GM13976 (cell line): Measurements from ENCODE around the gene CCDC183.

Experiments used
- DNase-seq: peaks from one replicate; pipeline ENCODE4 v3.0.0; 2012; ENCODE audit warnings: low spot score
- CTCF ChIP-seq: IDR thresholded peaks from 2 replicates; pipeline ENCODE4 v1.5.1; 2012; ENCODE audit warnings: borderline replicate concordance, mild to moderate bottlenecking; ENCODE audit not compliant: insufficient read depth; ENCODE audit errors: extremely low read depth, missing control alignments, control extremely low read depth
- in situ Hi-C: fragments of 300-500 bp; cut with MboI; formaldehyde crosslinking; loops from one replicate; pipeline ENCODE4 v1.12.0; 2022; ENCODE audit warnings: low sequenced_read_pairs, mixed read lengths, inconsistent platforms; ENCODE audit not compliant: unreplicated experiment

The CCDC183 gene

GRCh38 chr9:136820971-136821825 is 25.1 kb downstream of the CCDC183 start:
- DNase-seq, result no peak
- in situ Hi-C loops, result no loop called here
- no peak for TF ChIP-seq CTCF

GRCh38 chr9:136821826-136822544 is 25.8 kb downstream of the CCDC183 start:
- TF ChIP-seq CTCF, result no peak
- DNase-seq, result no peak
- in situ Hi-C loops, result no loop called here

GRCh38 chr9:136823136-136824046 is 27.3 kb downstream of the CCDC183 start:
- DNase-seq, result no peak
- TF ChIP-seq CTCF, result no peak
- in situ Hi-C loops, result no loop called here

- in situ Hi-C loops, result no loop called here
Measured at GRCh38 chr9:136824496-136825225, 28.5 kb downstream of the CCDC183 start.

GRCh38 chr9:136825295-136826187 is 29.4 kb downstream of the CCDC183 start:
- TF ChIP-seq CTCF, result no peak
- DNase-seq, result no peak
- in situ Hi-C loops, result no loop called here

More at GRCh38 chr9:136824496-136825225, 28.5 kb downstream of the CCDC183 start:
- no peak for DNase-seq
- no peak for TF ChIP-seq CTCF
